GM21390 (cell line): ENCODE data around the gene AMPD2.

ENCODE experiments used
- ATAC-seq: cut with Tn5 transposase; IDR thresholded peaks from one replicate; pipeline ENCODE4 v1.9.1; 2021; ENCODE audit not compliant: unreplicated experiment

Gene AMPD2

GRCh38 chr1:109619576-109620400 is at the start of gene AMPD2, which contains the start of gene GNAT2:
Gene AMPD2 (plus strand): TSS chr1:109619837. CDS start chr1:109621176, 1,339 bp downstream.
Gene GNAT2 (minus strand): TSS chr1:109619616. CDS start chr1:109612870, 6,746 bp downstream.
- peak; percentile 60 for ATAC-seq

GRCh38 chr1:109570414-109570813 is 49.2 kb upstream of the AMPD2 start:
- no peak for ATAC-seq

- no peak for ATAC-seq
Measured at GRCh38 chr1:109573785-109574184, 45.9 kb upstream of the AMPD2 start.

- no peak for ATAC-seq
Measured at GRCh38 chr1:109578947-109579443, 40.6 kb upstream of the AMPD2 start.

GRCh38 chr1:109579491-109579890 is 40.1 kb upstream of the AMPD2 start:
- no peak for ATAC-seq

- ATAC-seq: no peak
Measured at GRCh38 chr1:109582021-109582420, 37.6 kb upstream of the AMPD2 start.

- no peak for ATAC-seq
Measured at GRCh38 chr1:109584766-109585165, 34.9 kb upstream of the AMPD2 start.

GRCh38 chr1:109586055-109586454 is 33.6 kb upstream of the AMPD2 start:
- no peak for ATAC-seq

GRCh38 chr1:109589177-109589576 is 30.5 kb upstream of the AMPD2 start:
- ATAC-seq: no peak

- no peak for ATAC-seq
Measured at GRCh38 chr1:109589679-109590078, 30.0 kb upstream of the AMPD2 start.

GRCh38 chr1:109592916-109593315 is 26.7 kb upstream of the AMPD2 start:
- ATAC-seq: no peak

GRCh38 chr1:109595531-109595930 is 24.1 kb upstream of the AMPD2 start:
- no peak for ATAC-seq

- no peak for ATAC-seq
Measured at GRCh38 chr1:109598156-109598555, 21.5 kb upstream of the AMPD2 start.

- no peak for ATAC-seq
Measured at GRCh38 chr1:109598655-109599054, 21.0 kb upstream of the AMPD2 start.

- ATAC-seq: no peak
Measured at GRCh38 chr1:109603229-109603628, 16.4 kb upstream of the AMPD2 start.

- ATAC-seq: no peak
Measured at GRCh38 chr1:109605381-109605780, 14.3 kb upstream of the AMPD2 start.

GRCh38 chr1:109609881-109610280 is 9.8 kb upstream of the AMPD2 start:
- ATAC-seq: no peak

- no peak for ATAC-seq
Measured at GRCh38 chr1:109610609-109611307, 8.9 kb upstream of the AMPD2 start.

GRCh38 chr1:109611308-109611990 is 8.2 kb upstream of the AMPD2 start:
- no peak for ATAC-seq

- ATAC-seq: no peak
Measured at GRCh38 chr1:109613361-109614147, 6.1 kb upstream of the AMPD2 start.

- ATAC-seq: no peak
Measured at GRCh38 chr1:109615879-109616278, 3.8 kb upstream of the AMPD2 start.
